LNCAP (cell line): ENCODE results near the gene DGKB.

Source experiments
- TF ChIP-seq, protein P1 (sequence below): fragments of 450-650 bp; IDR thresholded peaks from 2 replicates; pipeline ENCODE4 v1.5.1; 2017; ENCODE audit warnings: mild to moderate bottlenecking

The DGKB gene

DNA sequence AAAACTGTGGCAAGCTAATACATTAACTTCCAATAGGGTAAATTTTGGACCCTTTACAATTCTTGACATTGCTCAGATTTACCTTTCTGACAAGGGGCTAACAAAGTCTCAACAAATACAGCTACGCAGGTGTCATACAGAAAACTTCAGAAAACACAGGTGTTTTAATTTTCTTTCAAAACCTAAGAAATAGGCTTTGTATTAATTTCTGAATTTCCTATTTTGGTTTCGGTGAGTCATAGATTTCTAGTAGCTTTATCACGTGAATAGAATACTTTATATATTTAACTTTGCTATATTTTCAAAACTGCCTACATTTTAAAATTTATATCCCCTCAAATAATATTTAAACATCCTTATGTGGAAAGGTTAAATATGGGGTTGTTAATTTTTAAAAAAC is 215.3 kb downstream of the DGKB start:
- TF ChIP-seq, protein P1, sequence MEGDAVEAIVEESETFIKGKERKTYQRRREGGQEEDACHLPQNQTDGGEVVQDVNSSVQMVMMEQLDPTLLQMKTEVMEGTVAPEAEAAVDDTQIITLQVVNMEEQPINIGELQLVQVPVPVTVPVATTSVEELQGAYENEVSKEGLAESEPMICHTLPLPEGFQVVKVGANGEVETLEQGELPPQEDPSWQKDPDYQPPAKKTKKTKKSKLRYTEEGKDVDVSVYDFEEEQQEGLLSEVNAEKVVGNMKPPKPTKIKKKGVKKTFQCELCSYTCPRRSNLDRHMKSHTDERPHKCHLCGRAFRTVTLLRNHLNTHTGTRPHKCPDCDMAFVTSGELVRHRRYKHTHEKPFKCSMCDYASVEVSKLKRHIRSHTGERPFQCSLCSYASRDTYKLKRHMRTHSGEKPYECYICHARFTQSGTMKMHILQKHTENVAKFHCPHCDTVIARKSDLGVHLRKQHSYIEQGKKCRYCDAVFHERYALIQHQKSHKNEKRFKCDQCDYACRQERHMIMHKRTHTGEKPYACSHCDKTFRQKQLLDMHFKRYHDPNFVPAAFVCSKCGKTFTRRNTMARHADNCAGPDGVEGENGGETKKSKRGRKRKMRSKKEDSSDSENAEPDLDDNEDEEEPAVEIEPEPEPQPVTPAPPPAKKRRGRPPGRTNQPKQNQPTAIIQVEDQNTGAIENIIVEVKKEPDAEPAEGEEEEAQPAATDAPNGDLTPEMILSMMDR = no peak

DNA sequence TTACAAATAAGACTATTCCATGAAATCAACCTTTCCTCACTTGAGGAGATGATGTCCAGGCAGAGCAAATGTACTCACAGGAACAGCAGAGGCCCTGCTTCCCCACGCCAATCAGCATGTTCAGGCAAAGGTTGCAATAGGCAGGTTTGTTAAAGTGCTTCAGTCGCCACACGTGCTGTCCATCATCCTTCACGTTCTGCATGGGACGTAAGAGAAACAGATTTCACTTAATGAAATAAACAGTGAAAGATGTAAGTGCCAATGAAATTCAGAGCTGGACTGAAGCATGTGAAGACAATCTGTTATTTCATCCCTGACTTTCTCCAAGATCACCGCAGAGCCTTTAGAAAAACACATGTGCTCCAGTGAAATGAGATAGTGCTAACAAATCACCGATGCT is 217.4 kb downstream of the DGKB start:
- TF ChIP-seq, protein P1 = no peak

DNA sequence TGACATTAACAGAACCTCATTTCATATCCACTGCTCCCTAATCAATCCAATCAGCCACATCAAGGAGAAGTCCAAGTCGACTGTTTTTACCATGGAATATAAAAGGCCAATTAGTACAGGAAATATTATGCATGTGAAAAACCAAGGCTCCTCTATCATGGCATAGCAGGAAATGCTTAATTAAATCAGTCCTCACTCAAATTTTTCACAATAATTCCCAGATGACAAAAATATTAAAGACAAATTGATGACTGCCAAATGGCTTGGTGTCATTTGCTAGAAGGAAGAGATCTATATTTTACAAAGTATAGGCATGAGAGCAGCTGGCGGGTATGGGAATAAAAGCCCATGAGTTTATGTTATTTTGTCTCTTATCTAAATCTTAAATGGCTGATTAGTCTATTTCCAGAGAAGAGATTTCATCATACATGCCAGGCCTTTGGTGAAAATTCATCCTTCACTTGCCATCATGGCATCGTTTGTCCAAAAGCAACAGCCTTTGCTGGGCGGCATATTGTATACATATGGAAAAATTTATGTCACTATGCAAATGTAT is 219.6 kb downstream of the DGKB start:
- TF ChIP-seq, protein P1 = no peak

DNA sequence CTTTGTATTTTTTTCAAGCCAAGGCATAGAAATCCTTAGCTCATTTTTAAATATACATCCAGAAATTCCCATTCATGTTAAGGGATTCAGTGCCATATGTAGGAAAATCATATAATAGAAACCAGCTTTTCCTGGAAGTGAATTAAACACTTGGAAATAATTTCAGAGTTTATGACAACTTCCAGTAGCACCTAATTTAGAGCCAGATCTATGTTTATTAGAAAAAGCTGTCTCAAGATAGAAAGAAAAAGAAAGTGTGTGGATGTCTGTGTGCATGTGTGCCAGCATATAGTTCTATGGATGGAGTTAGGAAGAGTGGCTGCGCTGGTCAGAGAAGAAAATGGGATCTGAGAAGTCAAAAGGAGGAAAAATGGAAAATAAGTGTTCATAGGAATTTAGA is 225.7 kb downstream of the DGKB start:
- TF ChIP-seq, protein P1 = no peak

DNA sequence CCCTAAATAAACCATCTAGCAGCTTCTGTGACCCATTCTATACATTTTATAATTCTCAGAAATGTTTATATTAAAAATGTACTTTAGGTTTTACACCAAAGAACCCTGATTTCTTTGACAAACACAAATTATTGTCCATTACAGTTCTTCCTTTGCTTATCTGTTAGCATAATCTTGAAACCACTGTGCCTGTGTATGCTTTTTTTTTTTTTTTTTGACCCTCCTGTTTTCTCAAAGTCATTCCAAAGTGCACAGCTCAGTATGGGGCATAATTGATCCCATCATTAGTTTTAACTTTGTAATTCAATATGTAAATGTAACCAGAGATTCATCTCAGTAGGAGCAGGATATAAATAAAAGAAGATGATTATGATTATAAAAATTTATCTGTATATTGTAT is 229.3 kb downstream of the DGKB start:
- TF ChIP-seq, protein P1 = no peak

DNA sequence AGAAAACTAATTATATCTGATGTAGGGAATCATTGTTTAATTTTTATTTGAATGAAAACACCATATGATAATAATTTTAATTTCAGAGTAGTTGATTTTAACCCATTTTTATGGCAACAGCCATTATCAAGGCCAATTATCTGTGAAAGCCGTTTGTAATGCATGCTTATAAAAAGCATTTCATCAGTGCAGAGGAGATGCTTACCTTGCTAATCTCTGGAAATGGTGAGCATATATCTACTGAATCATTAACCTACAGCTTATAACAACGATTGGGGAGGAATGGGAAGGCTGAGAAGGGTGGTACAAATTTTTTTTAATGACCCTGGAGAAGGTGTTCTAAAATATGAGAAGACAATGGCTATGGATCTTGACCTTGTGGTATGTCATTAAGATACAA is 235.6 kb downstream of the DGKB start:
- TF ChIP-seq, protein P1 = no peak

DNA sequence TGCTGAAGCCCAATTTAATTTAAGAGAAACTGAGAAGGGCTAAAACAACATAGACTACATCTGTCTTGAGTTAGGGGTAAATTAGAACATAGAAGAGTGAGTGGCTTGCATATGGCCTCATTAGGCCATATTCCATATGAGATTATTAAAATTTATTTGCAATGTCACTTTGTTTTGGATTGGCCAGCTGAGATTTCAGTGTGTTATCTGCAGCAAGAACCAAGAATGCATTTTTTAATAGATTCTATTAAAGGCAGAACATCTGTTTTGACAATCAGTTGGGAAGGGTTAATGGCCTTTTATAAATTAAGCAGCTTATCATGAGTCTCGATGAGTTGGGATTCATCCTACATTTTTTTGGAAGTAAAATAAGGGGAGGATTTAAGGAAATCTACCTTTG is 236.2 kb downstream of the DGKB start:
- TF ChIP-seq, protein P1 = no peak

DNA sequence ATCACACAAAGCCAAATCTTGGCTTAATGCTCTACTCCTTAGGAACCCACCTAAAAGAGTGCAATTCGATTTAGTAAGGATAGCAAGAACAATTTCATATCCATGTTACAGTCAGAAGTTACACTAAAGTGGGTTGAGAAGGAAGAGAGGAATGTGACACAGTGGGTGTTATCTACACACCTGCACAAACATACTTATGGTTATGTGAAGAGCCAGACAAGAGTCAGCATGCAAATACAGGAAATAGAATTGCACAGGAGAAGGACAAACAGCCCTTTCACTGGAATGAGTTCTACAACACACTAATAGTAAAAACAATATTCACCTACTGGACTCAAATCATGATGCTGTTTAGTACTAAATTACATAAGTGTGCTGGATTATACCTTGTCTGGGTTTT is 262.8 kb downstream of the DGKB start:
- TF ChIP-seq, protein P1 = no peak
